ENCODE results near the gene YWHAE. TPM values are rescaled to one million over a fixed set of nuclear protein-coding genes. Genes with fewer than 3 reads are reported as not detected.
"Not testable (repeated sequence)": the region's sequence is repeated elsewhere in the genome, so short reads cannot be mapped to it uniquely, and the experiment has no call there.

YWHAE gene
- total RNA-seq = 458 and 476 TPM in 2 replicates
- long read RNA-seq, transcript YWHAE-201 (6 exons, 2,211 nt) = major isoform, 278 of 303 reads
- long read RNA-seq, transcript YWHAE-208 (7 exons, 1,818 nt) = minor isoform, 15 of 303 reads
- long read RNA-seq, partial matches to known transcripts = 4 of 303 reads
- long read RNA-seq, other reads (novel, unspliced or antisense) = 4 of 303 reads

DNA sequence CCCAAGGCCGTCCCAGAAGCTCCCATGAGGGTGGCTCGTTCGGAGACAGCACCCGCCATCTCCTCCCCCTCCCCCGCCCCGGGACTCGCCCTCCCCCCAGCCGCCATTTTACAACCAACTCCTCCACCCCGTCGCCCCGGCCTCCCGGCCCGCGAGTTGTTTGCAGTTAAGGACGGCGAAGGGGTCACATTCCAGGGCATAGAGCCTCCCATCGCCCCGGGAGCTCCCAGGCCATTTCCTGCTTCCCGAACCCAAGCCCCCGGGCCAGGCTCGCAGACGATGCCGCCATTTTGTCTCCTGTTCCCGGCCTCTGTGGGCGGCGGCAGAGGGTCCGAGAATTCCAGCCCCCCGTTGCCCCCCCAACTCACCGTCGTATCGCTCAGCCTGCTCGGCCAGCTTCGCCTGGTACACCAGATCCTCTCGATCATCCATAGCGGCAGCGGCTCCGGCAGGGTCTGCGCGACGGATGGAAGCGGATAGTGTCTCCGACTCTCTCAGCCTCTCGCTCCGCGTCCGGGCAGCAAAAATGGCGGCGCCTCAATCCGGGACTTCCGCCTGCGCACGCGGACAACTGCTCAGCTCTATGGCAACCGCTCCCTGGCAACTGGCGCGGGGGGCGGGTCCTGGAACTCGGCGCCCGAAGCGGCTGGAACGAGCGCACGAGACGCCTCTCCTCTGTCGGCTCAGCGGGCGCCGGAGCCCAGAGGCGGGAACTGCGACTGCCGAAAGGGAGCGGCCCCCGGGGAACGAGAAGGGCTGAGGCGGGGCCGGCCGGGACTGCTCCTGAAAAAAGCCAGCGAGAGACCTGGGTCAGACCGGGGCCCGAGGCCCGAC lies at the start of gene YWHAE:
Gene YWHAE, minus strand, starts transcription at position 544 of the 834 bp plus-strand sequence. Its CDS starts 112 bp downstream, at position 432.
- Mint-ChIP-seq H3K9me3 (ENCODE audit: unreplicated experiment) (no peaks in the 10 kb centered on the region), H3K27me3 (ENCODE audit: unreplicated experiment) (no peaks in the 10 kb centered on the region)

DNA sequence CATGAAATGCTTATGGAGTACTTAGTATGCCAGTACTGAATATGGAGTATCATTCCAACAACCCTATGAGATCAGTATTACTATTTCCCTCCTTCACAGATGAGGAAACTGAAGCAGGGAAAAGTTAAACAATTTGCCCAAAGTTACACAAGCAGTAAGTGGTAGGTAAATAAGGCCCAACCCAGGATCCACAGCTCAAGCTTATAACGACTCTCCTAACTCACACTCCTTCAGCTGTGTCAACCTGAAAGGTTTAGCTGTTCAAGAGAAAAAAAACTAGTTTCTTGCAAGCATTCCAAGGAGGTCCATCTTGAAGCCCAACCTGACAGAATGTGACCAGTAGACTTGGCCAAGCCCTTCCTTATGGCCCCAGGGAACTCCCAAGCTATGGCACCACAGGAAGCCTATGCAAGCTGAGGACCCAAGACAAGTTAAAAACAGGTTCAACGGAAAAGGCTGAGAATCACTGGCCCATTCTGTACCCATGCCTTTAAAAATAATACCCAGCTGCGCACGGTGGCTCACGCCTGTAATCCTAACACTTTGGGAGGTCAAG lies 49.5 kb upstream of the YWHAE start:
- Mint-ChIP-seq H3K36me3 (ENCODE audit: unreplicated experiment) (peaks cover 8% of the 10 kb centered on the region), H3K9me3 (ENCODE audit: unreplicated experiment) (no peaks in the 10 kb centered on the region), H3K4me1 (ENCODE audit: unreplicated experiment) (peaks cover 37% of the 10 kb centered on the region), H3K27ac (ENCODE audit: unreplicated experiment) (peak overlapping the region; percentile 14), H3K4me3 (ENCODE audit: unreplicated experiment) (no peak overlapping the region), H3K27me3 (ENCODE audit: unreplicated experiment) (no peaks in the 10 kb centered on the region)
- TF ChIP-seq, protein P1, sequence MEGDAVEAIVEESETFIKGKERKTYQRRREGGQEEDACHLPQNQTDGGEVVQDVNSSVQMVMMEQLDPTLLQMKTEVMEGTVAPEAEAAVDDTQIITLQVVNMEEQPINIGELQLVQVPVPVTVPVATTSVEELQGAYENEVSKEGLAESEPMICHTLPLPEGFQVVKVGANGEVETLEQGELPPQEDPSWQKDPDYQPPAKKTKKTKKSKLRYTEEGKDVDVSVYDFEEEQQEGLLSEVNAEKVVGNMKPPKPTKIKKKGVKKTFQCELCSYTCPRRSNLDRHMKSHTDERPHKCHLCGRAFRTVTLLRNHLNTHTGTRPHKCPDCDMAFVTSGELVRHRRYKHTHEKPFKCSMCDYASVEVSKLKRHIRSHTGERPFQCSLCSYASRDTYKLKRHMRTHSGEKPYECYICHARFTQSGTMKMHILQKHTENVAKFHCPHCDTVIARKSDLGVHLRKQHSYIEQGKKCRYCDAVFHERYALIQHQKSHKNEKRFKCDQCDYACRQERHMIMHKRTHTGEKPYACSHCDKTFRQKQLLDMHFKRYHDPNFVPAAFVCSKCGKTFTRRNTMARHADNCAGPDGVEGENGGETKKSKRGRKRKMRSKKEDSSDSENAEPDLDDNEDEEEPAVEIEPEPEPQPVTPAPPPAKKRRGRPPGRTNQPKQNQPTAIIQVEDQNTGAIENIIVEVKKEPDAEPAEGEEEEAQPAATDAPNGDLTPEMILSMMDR (IDR thresholded peaks at IDR 0.05) = no peak
- no peak for DNase-seq (ENCODE audit: extremely low spot score, unreplicated experiment)

More for the DNA sequence above, at the start of gene YWHAE:
- Mint-ChIP-seq H3K36me3 (ENCODE audit: unreplicated experiment) (peaks cover 2% of the 10 kb centered on the region), H3K4me1 (ENCODE audit: unreplicated experiment) (peaks cover 26% of the 10 kb centered on the region), H3K4me3 (ENCODE audit: unreplicated experiment) (peak within 1 kb of the TSS; percentile 97), H3K27ac (ENCODE audit: unreplicated experiment) (peak within 1 kb of the TSS; percentile 99)
- peak; percentile 99 for DNase-seq (ENCODE audit: extremely low spot score, unreplicated experiment)
- TF ChIP-seq, protein P1 (IDR thresholded peaks at IDR 0.05) = no peak

DNA sequence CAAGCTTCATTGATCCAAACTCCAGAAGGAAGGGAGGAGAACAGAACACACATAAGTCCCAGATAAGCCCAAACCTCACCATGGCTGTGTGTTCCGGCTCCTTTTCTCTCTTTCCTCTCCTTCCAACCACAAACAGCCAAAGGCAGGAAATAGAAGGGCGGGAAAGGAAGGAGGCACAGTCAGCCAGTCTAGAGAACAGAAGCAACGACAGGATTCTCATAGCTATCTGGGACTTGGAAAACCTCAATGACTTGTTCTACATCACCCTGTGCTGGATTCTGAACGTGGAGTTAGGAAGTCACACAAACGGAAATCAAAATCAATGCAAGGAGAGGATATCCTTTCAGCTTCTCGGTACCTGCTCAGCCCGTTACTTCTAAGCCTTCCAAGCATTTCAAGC lies 47.0 kb upstream of the YWHAE start:
- Mint-ChIP-seq H3K4me3 (ENCODE audit: unreplicated experiment) (no peak overlapping the region), H3K4me1 (ENCODE audit: unreplicated experiment) (peaks cover 20% of the 10 kb centered on the region), H3K27ac (ENCODE audit: unreplicated experiment) (peak overlapping the region; percentile 41), H3K9me3 (ENCODE audit: unreplicated experiment) (no peaks in the 10 kb centered on the region), H3K27me3 (ENCODE audit: unreplicated experiment) (no peaks in the 10 kb centered on the region), H3K36me3 (ENCODE audit: unreplicated experiment) (peaks cover 8% of the 10 kb centered on the region)
- DNase-seq (ENCODE audit: extremely low spot score, unreplicated experiment) = no peak
- TF ChIP-seq, protein P1 (IDR thresholded peaks at IDR 0.05) = no peak

DNA sequence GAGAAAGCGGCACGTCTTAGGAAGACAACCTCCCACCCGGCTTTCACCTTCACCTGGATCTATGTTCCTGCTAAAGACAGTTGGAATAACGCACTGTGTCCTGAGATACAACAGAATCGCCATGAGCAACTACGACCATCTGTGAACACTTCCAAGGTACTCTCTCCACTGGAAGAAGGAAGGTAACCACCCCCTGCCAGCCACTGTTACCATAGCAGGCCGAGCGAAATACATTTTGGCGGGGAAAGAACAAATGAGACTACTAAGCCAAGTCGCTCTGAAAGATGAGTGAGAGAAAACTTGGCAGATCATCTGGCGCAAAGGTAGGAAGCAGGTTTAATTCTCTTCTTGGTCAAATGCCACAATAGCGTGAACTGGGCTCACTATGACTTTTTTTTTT lies 46.2 kb upstream of the YWHAE start:
- Mint-ChIP-seq H3K4me3 (ENCODE audit: unreplicated experiment) (no peak overlapping the region), H3K4me1 (ENCODE audit: unreplicated experiment) (peaks cover 15% of the 10 kb centered on the region), H3K9me3 (ENCODE audit: unreplicated experiment) (no peaks in the 10 kb centered on the region), H3K36me3 (ENCODE audit: unreplicated experiment) (peaks cover 8% of the 10 kb centered on the region), H3K27ac (ENCODE audit: unreplicated experiment) (no peak overlapping the region), H3K27me3 (ENCODE audit: unreplicated experiment) (no peaks in the 10 kb centered on the region)
- TF ChIP-seq, protein P1 (IDR thresholded peaks at IDR 0.05) = no peak
- no peak for DNase-seq (ENCODE audit: extremely low spot score, unreplicated experiment)

DNA sequence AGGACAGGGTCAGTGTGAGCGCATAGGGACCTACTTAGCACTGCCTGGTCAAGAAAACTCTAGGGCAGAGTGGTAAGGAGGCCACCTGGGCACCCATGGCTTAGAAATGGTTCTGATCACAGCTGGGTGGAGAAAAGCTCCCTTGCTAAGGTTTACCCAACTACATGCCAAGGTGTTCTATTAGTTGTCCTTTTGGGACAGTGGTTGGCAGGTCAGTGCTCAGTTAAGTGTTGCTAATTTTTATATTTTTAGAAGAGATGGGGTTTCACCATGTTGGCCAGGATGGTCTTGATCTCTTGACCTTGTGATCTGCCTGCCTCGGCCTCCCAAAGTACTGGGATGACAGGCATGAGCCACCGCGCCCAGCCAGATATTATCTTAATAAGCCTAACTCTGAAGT lies 45.7 kb upstream of the YWHAE start:
- not testable (repeated sequence) for H3K9me3 Mint-ChIP-seq (ENCODE audit: unreplicated experiment); H3K36me3 Mint-ChIP-seq (ENCODE audit: unreplicated experiment); H3K27me3 Mint-ChIP-seq (ENCODE audit: unreplicated experiment); H3K4me3 Mint-ChIP-seq (ENCODE audit: unreplicated experiment); H3K27ac Mint-ChIP-seq (ENCODE audit: unreplicated experiment); DNase-seq (ENCODE audit: extremely low spot score, unreplicated experiment)
- peaks cover 15% of the 10 kb centered on the region for H3K4me1 Mint-ChIP-seq (ENCODE audit: unreplicated experiment)

DNA sequence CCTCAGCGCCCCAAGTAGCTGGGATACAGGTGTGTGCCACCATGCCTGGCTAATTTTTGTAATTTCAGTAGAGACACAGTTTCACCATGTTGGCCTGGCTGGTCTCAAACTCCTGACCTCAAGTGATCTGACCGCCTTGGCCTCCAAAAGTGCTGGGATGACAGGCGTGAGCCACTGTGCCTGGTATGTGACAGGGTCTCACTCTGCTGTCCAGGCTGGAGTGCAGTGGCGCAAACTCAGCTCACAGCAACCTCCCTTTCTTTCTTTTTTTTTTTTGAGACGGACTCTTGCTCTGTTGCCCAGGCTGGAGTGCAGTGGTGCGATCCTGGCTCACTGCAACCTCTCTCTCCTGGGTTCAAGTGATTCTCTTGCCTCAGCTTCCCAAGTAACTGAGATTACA lies 42.7 kb upstream of the YWHAE start:
- not testable (repeated sequence) for DNase-seq (ENCODE audit: extremely low spot score, unreplicated experiment); H3K27ac Mint-ChIP-seq (ENCODE audit: unreplicated experiment); H3K36me3 Mint-ChIP-seq (ENCODE audit: unreplicated experiment); H3K4me3 Mint-ChIP-seq (ENCODE audit: unreplicated experiment); H3K9me3 Mint-ChIP-seq (ENCODE audit: unreplicated experiment); H3K27me3 Mint-ChIP-seq (ENCODE audit: unreplicated experiment)
- H3K4me1 Mint-ChIP-seq (ENCODE audit: unreplicated experiment) = peaks cover 20% of the 10 kb centered on the region

All from osteocyte (in vitro differentiated cells).